GM21423 (cell line): ENCODE data around the gene AKAP1.

ENCODE experiments used
- ATAC-seq: cut with Tn5 transposase; IDR thresholded peaks from one replicate; pipeline ENCODE4 v1.9.1; 2021; ENCODE audit warnings: mild to moderate bottlenecking, moderate library complexity; ENCODE audit not compliant: unreplicated experiment

The AKAP1 gene

GRCh38 chr17:57125866-57126265, 40.8 kb downstream of the AKAP1 start:
- no peak for ATAC-seq

GRCh38 chr17:57130708-57131461, 45.8 kb downstream of the AKAP1 start:
- ATAC-seq = no peak

- no peak for ATAC-seq
Observed at GRCh38 chr17:57132663-57133062, 47.6 kb downstream of the AKAP1 start.

- ATAC-seq = no peak
Observed at GRCh38 chr17:57133486-57133885, 48.4 kb downstream of the AKAP1 start.

GRCh38 chr17:57135026-57135788, 50.2 kb downstream of the AKAP1 start:
- ATAC-seq = no peak

GRCh38 chr17:57135789-57136291, 50.8 kb downstream of the AKAP1 start:
- ATAC-seq = no peak

- no peak for ATAC-seq
Observed at GRCh38 chr17:57136355-57136754, 51.3 kb downstream of the AKAP1 start.

GRCh38 chr17:57138030-57138911, 53.2 kb downstream of the AKAP1 start:
- no peak for ATAC-seq

GRCh38 chr17:57138956-57139576, 54.0 kb downstream of the AKAP1 start:
- ATAC-seq = no peak

- ATAC-seq = no peak
Observed at GRCh38 chr17:57140316-57140715, 55.3 kb downstream of the AKAP1 start.

GRCh38 chr17:57142925-57143324, 57.9 kb downstream of the AKAP1 start:
- no peak for ATAC-seq

- no peak for ATAC-seq
Observed at GRCh38 chr17:57143361-57143760, 58.3 kb downstream of the AKAP1 start.

- no peak for ATAC-seq
Observed at GRCh38 chr17:57143919-57144318, 58.9 kb downstream of the AKAP1 start.

- no peak for ATAC-seq
Observed at GRCh38 chr17:57144567-57144966, 59.5 kb downstream of the AKAP1 start.

- ATAC-seq = no peak
Observed at GRCh38 chr17:57145347-57145746, 60.3 kb downstream of the AKAP1 start.

GRCh38 chr17:57146273-57146672, 61.2 kb downstream of the AKAP1 start:
- no peak for ATAC-seq

- ATAC-seq = no peak
Observed at GRCh38 chr17:57151798-57152197, 66.8 kb downstream of the AKAP1 start.

GRCh38 chr17:57152967-57153528, 68.0 kb downstream of the AKAP1 start:
- ATAC-seq = no peak

GRCh38 chr17:57154921-57155320, 69.9 kb downstream of the AKAP1 start:
- no peak for ATAC-seq

GRCh38 chr17:57158325-57158724, 73.3 kb downstream of the AKAP1 start:
- no peak for ATAC-seq
